ENCODE data around the gene ELP2. TPM values are rescaled to one million over a fixed set of nuclear protein-coding genes. Genes with fewer than 3 reads are reported as not detected.

Gene ELP2
- total and polyA plus RNA-seq, 9 of the 15 experiments (the other 6 are each of a cell fraction or from before 2014, with no cell fraction given) = 76.8 to 192 (median 140) TPM

DNA sequence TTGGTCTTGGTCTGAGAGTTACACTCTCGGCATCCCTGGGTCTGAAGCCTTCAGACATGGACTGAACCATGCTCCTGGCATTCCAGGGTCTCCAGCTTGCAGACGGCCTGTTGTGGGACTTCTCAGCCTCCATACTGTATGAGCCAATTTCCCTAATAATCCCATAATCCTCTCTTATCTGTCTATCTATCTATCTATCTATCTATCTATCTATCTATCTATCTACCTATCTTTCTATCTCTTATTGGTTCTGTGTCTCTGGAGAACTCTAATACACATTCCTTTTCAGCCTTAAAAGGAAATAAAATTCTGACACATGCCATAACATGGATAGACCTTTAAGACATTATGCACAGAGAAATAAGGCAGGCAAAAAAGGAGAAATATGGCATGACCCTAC, 24.9 kb upstream of the ELP2 start:
- in situ Hi-C loops (cut with MboI) = loop anchor here (5.0 kb wide), 1 partner anchor 178 kb away; no protein-coding TSS in a partner anchor
- no peak overlapping the region for H3K4me2 ChIP-seq (ENCODE audit: insufficient read depth, low read length)
- no peak overlapping the region for H3K4me3 ChIP-seq
- no peaks in the 10 kb centered on the region for H3K4me1 ChIP-seq (replicated peaks in 1 of 2; ENCODE audit: control insufficient read depth in 2 of 2, insufficient read depth in 2 of 2, low read length in 2 of 2)
- H3K36me3 ChIP-seq (ENCODE audit: control insufficient read depth, insufficient read depth, low read length) = peaks cover 4% of the 10 kb centered on the region; the same call in 1 of the 3 replicates
- H3K27me3 ChIP-seq (ENCODE audit: control insufficient read depth in 2 of 2, insufficient read depth in 2 of 2, low read length in 2 of 2) = 0 out of 5 replicates have a peak, but pooled peaks cover 0 to 4% of the 10 kb centered on the region in 2 experiments
- H3K9me1 ChIP-seq (ENCODE audit: control insufficient read depth, insufficient read depth, low read length) = no peaks in the 10 kb centered on the region
- H2AFZ ChIP-seq (ENCODE audit: low read depth, low read length) = no peak overlapping the region
- intact Hi-C loops (cut with micrococcal nuclease) = no loop called here
- ATAC-seq (no peak), DNase-seq (ENCODE audit: extremely low read depth in 1 of 4, low spot score in 3 of 4) (no peak), FAIRE-seq (no peak)
- 14% methylated on average over 2 of the region's 2 CpGs for WGBS (ENCODE audit: insufficient coverage, low coverage, missing lambda C conversion rate)
- no peak overlapping the region for H3K27ac ChIP-seq (ENCODE audit: extremely low read depth, low read depth, low read length)
- ChIA-PET CTCF (ENCODE audit: low intra/inter-chr PET ratio) (no interaction called here), POLR2A (interaction anchor here (0.9 to 2.2 kb wide), 3 partner anchors 9 to 19 kb away, joined by 3 to 5 read pairs (median 4); no protein-coding TSS in a partner anchor)
- no peaks in the 10 kb centered on the region for H3K79me2 ChIP-seq (ENCODE audit: control insufficient read depth, insufficient read depth, low read length)
- no TSS peak for BruUV-seq (replicated peaks)
- H3K9me3 ChIP-seq (replicated peaks; ENCODE audit: control insufficient read depth, insufficient read depth, low read depth, low read length) = no peaks in the 10 kb centered on the region; the same call in 1 of the 2 replicates
- TF ChIP-seq DACH1 (IDR thresholded peaks at IDR 0.05; ENCODE audit: partially characterized antibody) = peak; percentile 92
- TF ChIP-seq, protein P1, sequence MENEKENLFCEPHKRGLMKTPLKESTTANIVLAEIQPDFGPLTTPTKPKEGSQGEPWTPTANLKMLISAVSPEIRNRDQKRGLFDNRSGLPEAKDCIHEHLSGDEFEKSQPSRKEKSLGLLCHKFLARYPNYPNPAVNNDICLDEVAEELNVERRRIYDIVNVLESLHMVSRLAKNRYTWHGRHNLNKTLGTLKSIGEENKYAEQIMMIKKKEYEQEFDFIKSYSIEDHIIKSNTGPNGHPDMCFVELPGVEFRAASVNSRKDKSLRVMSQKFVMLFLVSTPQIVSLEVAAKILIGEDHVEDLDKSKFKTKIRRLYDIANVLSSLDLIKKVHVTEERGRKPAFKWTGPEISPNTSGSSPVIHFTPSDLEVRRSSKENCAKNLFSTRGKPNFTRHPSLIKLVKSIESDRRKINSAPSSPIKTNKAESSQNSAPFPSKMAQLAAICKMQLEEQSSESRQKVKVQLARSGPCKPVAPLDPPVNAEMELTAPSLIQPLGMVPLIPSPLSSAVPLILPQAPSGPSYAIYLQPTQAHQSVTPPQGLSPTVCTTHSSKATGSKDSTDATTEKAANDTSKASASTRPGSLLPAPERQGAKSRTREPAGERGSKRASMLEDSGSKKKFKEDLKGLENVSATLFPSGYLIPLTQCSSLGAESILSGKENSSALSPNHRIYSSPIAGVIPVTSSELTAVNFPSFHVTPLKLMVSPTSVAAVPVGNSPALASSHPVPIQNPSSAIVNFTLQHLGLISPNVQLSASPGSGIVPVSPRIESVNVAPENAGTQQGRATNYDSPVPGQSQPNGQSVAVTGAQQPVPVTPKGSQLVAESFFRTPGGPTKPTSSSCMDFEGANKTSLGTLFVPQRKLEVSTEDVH (IDR thresholded peaks at IDR 0.05; ENCODE audit: low read depth, partially characterized antibody) = no peak
- no peaks in the 10 kb centered on the region for H4K20me1 ChIP-seq (replicated peaks; ENCODE audit: control insufficient read depth, insufficient read depth, low read length)
- H3K9ac ChIP-seq (ENCODE audit: insufficient read depth in 1 of 2, low read depth in 2 of 2, low read length in 2 of 2) = no peak overlapping the region

DNA sequence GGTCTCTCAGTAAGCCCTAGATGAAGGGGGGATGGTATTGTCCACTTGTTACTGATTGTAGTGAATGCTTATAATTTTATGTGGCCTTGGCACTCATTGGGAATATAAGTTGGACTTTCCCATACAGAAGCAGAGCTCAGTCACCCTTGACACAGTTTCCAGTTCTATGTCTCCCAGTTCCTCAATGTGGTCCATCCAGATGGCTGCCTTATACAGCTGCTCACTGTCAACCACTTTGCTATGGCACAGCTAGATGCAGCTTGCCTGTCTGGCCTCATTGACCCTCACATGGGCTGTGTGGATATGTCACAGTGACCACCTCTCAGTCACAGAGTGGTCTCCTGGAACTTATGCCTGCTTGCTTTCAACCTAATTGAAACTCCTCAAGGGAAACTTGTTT, 22.2 kb upstream of the ELP2 start:
- DNase-seq (ENCODE audit: extremely low read depth in 1 of 4, low spot score in 3 of 4) (no peak), ATAC-seq (no peak), FAIRE-seq (no peak)
- CTCF ChIA-PET (ENCODE audit: low intra/inter-chr PET ratio) = no interaction called here
- no TSS peak for BruUV-seq (replicated peaks)
- no peaks in the 10 kb centered on the region for H3K79me2 ChIP-seq (ENCODE audit: control insufficient read depth, insufficient read depth, low read length)
- H4K20me1 ChIP-seq (replicated peaks; ENCODE audit: control insufficient read depth, insufficient read depth, low read length) = no peaks in the 10 kb centered on the region
- H3K27me3 ChIP-seq (ENCODE audit: control insufficient read depth in 2 of 2, insufficient read depth in 2 of 2, low read length in 2 of 2) = no peaks in the 10 kb centered on the region
- H3K27ac ChIP-seq (ENCODE audit: extremely low read depth, low read depth, low read length) = no peak overlapping the region
- no peak overlapping the region for H2AFZ ChIP-seq (ENCODE audit: low read depth, low read length)
- H3K4me3 ChIP-seq = no peak overlapping the region
- no peaks in the 10 kb centered on the region for H3K9me1 ChIP-seq (ENCODE audit: control insufficient read depth, insufficient read depth, low read length)
- H3K4me1 ChIP-seq (replicated peaks in 1 of 2; ENCODE audit: control insufficient read depth in 2 of 2, insufficient read depth in 2 of 2, low read length in 2 of 2) = no peaks in the 10 kb centered on the region
- POLR2A ChIA-PET = interaction anchor here (1.2 to 1.7 kb wide), 2 partner anchors 12 to 14 kb away, joined by 4 read pairs; no protein-coding TSS in a partner anchor
- TF ChIP-seq, protein P2, sequence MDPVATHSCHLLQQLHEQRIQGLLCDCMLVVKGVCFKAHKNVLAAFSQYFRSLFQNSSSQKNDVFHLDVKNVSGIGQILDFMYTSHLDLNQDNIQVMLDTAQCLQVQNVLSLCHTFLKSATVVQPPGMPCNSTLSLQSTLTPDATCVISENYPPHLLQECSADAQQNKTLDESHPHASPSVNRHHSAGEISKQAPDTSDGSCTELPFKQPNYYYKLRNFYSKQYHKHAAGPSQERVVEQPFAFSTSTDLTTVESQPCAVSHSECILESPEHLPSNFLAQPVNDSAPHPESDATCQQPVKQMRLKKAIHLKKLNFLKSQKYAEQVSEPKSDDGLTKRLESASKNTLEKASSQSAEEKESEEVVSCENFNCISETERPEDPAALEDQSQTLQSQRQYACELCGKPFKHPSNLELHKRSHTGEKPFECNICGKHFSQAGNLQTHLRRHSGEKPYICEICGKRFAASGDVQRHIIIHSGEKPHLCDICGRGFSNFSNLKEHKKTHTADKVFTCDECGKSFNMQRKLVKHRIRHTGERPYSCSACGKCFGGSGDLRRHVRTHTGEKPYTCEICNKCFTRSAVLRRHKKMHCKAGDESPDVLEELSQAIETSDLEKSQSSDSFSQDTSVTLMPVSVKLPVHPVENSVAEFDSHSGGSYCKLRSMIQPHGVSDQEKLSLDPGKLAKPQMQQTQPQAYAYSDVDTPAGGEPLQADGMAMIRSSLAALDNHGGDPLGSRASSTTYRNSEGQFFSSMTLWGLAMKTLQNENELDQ (CRISPR knock-in tag; IDR thresholded peaks at IDR 0.05; ENCODE audit: borderline replicate concordance) = no peak
- no peak for TF ChIP-seq FOSL1 (tag; conservative IDR thresholded peaks at IDR 0.05)
- no peak for TF ChIP-seq POLR2AphosphoS2 (IDR thresholded peaks at IDR 0.05; ENCODE audit: low read length)
- no peak for TF ChIP-seq DDX20 (tag; IDR thresholded peaks at IDR 0.05; ENCODE audit: low read depth)
- H3K4me2 ChIP-seq (ENCODE audit: insufficient read depth, low read length) = no peak overlapping the region
- no peaks in the 10 kb centered on the region for H3K9me3 ChIP-seq (replicated peaks; ENCODE audit: control insufficient read depth, insufficient read depth, low read depth, low read length)
- in situ Hi-C loops (cut with MboI) = no loop called here
- intact Hi-C loops (cut with micrococcal nuclease) = no loop called here
- peaks cover 22% of the 10 kb centered on the region for H3K36me3 ChIP-seq (ENCODE audit: control insufficient read depth, insufficient read depth, low read length)
- no peak overlapping the region for H3K9ac ChIP-seq (ENCODE audit: insufficient read depth in 1 of 2, low read depth in 2 of 2, low read length in 2 of 2)

Data from K562 (cell line).